ENCODE results near the gene ITGAD.

ITGAD gene

DNA sequence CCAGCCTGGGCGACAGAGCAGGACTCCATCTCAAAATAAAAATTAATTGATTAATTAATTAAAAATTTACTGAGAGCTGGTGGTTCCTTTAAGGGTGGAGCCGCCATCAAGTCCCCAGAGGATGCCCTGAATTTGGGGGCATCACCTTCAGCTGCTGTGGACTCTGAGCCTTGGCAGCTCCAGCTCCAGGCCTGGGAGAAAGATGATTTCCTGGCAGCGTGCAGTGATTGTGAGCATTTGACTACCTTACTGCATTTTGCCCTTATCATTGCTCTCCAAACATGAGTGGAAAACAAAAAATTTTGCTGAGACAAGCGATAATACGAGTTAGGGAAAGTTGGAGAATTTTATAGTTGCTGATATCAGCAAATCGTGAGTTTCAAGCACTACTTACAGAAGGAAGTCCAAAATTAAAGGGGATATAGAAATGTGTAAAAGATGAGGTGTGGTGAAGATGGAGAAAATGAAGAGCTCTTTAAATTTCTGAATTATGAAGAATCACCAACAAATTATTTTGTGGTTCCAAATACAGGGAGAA lies 2.6 kb upstream of the ITGAD start:
- WGBS, result 90% methylated on average over 5 of the region's 6 CpGs
- no peaks in the 10 kb centered on the region for H3K4me1 ChIP-seq (ENCODE audit: insufficient read depth, low read length)

GRCh38 chr16:31395647-31396046 lies 2.5 kb downstream of the ITGAD start:
- no peak overlapping the region for H3K4me3 ChIP-seq (ENCODE audit: low read length)
- no peak overlapping the region for H3K9ac ChIP-seq (ENCODE audit: low read depth, low read length)
- H3K27ac ChIP-seq (ENCODE audit: low read depth, low read length), result no peak overlapping the region
- no peaks in the 10 kb centered on the region for H3K27me3 ChIP-seq (ENCODE audit: insufficient read depth, low read length)
- WGBS, result 97% methylated on average over 5 of the region's 6 CpGs
- H3K36me3 ChIP-seq (ENCODE audit: insufficient read depth, low read length), result no peaks in the 10 kb centered on the region
- H3K9me3 ChIP-seq (ENCODE audit: insufficient read depth, low read depth, low read length), result no peaks in the 10 kb centered on the region
- H3K4me1 ChIP-seq (ENCODE audit: insufficient read depth, low read length), result no peaks in the 10 kb centered on the region

More for the DNA sequence above, 2.6 kb upstream of the ITGAD start:
- Histone ChIP-seq H3K9ac (ENCODE audit: low read depth, low read length) (no peak overlapping the region), H3K27ac (ENCODE audit: low read depth, low read length) (no peak overlapping the region), H3K36me3 (ENCODE audit: insufficient read depth, low read length) (no peaks in the 10 kb centered on the region), H3K4me3 (ENCODE audit: low read length) (no peak overlapping the region), H3K9me3 (ENCODE audit: insufficient read depth, low read depth, low read length) (no peaks in the 10 kb centered on the region), H3K27me3 (ENCODE audit: insufficient read depth, low read length) (no peaks in the 10 kb centered on the region)

DNA sequence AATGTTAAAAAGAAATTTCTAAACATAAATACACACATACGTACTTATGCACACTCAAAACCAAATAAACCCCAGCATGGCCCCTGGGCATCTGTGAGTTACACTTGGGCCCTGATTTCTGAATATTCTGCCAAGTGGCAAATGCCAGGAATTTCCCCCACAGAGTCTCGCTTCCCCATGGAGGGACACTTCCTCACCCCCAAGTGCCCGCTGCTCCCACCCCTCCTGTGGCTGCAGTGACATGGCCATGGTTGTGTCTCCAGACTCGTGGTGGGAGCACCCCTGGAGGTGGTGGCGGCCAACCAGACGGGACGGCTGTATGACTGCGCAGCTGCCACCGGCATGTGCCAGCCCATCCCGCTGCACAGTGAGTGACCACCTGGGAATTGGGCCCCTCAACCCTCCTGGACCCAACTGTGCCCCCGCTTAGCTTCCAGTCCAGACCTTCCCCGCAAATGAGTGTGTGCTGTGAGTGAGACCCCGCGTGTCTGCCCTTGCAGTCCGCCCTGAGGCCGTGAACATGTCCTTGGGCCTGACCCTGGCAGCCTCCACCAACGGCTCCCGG lies 4.0 kb downstream of the ITGAD start:
- Histone ChIP-seq H3K9me3 (ENCODE audit: insufficient read depth, low read depth, low read length) (no peaks in the 10 kb centered on the region), H3K27ac (ENCODE audit: low read depth, low read length) (no peak overlapping the region), H3K4me3 (ENCODE audit: low read length) (no peak overlapping the region), H3K9ac (ENCODE audit: low read depth, low read length) (no peak overlapping the region), H3K27me3 (ENCODE audit: insufficient read depth, low read length) (no peaks in the 10 kb centered on the region), H3K36me3 (ENCODE audit: insufficient read depth, low read length) (no peaks in the 10 kb centered on the region), H3K4me1 (ENCODE audit: insufficient read depth, low read length) (no peaks in the 10 kb centered on the region)
- WGBS, result 88% methylated on average over 18 of the region's 18 CpGs

GRCh38 chr16:31397701-31398100 lies 4.6 kb downstream of the ITGAD start:
- WGBS, result 78% methylated on average over 9 of the region's 9 CpGs
- Histone ChIP-seq H3K27me3 (ENCODE audit: insufficient read depth, low read length) (no peaks in the 10 kb centered on the region), H3K27ac (ENCODE audit: low read depth, low read length) (no peak overlapping the region), H3K9me3 (ENCODE audit: insufficient read depth, low read depth, low read length) (no peaks in the 10 kb centered on the region), H3K4me3 (ENCODE audit: low read length) (no peak overlapping the region), H3K9ac (ENCODE audit: low read depth, low read length) (no peak overlapping the region), H3K4me1 (ENCODE audit: insufficient read depth, low read length) (no peaks in the 10 kb centered on the region), H3K36me3 (ENCODE audit: insufficient read depth, low read length) (no peaks in the 10 kb centered on the region)

GRCh38 chr16:31400191-31400590 lies 7.1 kb downstream of the ITGAD start:
- Histone ChIP-seq H3K4me1 (ENCODE audit: insufficient read depth, low read length) (no peaks in the 10 kb centered on the region), H3K27me3 (ENCODE audit: insufficient read depth, low read length) (no peaks in the 10 kb centered on the region), H3K9ac (ENCODE audit: low read depth, low read length) (no peak overlapping the region), H3K4me3 (ENCODE audit: low read length) (no peak overlapping the region), H3K9me3 (ENCODE audit: insufficient read depth, low read depth, low read length) (no peaks in the 10 kb centered on the region), H3K36me3 (ENCODE audit: insufficient read depth, low read length) (no peaks in the 10 kb centered on the region), H3K27ac (ENCODE audit: low read depth, low read length) (no peak overlapping the region)
- WGBS, result 89% methylated on average over 2 of the region's 2 CpGs

- Histone ChIP-seq H3K4me1 (ENCODE audit: insufficient read depth, low read length) (no peaks in the 10 kb centered on the region), H3K9ac (ENCODE audit: low read depth, low read length) (no peak overlapping the region), H3K4me3 (ENCODE audit: low read length) (no peak overlapping the region), H3K36me3 (ENCODE audit: insufficient read depth, low read length) (no peaks in the 10 kb centered on the region), H3K9me3 (ENCODE audit: insufficient read depth, low read depth, low read length) (no peaks in the 10 kb centered on the region), H3K27ac (ENCODE audit: low read depth, low read length) (no peak overlapping the region), H3K27me3 (ENCODE audit: insufficient read depth, low read length) (no peaks in the 10 kb centered on the region)
- WGBS, result 89% methylated on average over 10 of the region's 11 CpGs
Measured at GRCh38 chr16:31401436-31401835, 8.3 kb downstream of the ITGAD start.

DNA sequence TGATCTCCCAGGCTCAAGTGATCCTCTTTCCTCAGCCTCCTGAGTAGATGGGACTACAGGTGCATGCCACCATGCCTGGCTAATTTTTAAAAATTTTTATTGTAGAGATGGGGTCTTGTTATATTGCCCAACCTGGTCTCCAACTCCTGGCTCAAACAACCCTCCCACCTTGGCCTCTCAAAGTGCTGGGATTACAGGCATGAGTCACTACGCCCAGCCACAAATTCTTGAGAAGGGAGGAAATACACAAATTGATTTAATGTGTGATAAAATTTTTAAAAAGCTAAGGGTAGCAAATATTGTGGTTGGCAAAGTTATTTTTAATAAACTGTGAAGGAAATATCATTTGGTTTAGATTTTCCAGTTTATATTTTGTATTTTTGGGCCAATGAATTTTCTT lies 9.6 kb downstream of the ITGAD start:
- Histone ChIP-seq H3K9me3 (ENCODE audit: insufficient read depth, low read depth, low read length) (no peaks in the 10 kb centered on the region), H3K9ac (ENCODE audit: low read depth, low read length) (no peak overlapping the region), H3K4me3 (ENCODE audit: low read length) (no peak overlapping the region), H3K36me3 (ENCODE audit: insufficient read depth, low read length) (no peaks in the 10 kb centered on the region), H3K27ac (ENCODE audit: low read depth, low read length) (no peak overlapping the region), H3K27me3 (ENCODE audit: insufficient read depth, low read length) (no peaks in the 10 kb centered on the region), H3K4me1 (ENCODE audit: insufficient read depth, low read length) (no peaks in the 10 kb centered on the region)
- WGBS, result 91% methylated on average over 1 of the region's 1 CpG

DNA sequence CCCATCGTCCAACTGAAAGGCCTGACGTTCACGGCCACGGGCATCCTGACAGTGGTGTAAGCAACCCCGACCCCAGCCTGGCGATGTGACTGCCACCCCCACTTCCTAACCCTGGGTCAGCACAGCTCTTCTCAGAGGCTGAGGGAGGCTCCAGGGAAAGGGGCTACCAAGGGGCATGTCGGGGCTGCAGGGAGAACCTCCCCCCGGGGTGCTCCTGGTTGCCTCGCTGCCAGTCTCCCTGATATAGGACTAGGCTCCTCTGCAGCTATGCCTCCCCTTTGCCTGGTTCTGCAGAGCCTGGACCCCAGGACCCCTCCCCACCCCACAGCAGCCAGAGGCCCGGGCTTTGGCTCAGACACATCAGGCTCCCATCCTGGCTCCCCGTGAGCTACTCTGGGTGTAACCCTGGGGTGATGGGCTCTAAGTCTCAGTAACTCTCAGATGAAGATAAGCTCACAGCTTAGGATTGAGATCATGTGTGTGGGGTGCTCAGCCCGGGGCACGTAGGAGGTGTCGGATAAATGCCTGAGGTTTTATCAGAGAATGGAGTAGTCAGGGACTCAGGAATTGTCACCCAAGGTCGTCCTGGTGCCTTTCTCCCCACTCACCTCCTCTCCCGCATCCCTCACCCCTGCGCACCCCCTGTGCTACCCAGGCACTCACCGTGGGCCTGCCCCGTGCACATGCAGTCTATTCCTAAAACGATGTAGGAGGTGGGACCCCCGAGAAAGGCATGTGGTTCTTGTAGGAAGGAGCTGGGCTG lies 10.6 kb downstream of the ITGAD start:
- H3K4me3 ChIP-seq (ENCODE audit: low read length), result no peak overlapping the region
- WGBS, result 93% methylated on average over 21 of the region's 21 CpGs
- H3K4me1 ChIP-seq (ENCODE audit: insufficient read depth, low read length), result no peaks in the 10 kb centered on the region
- H3K36me3 ChIP-seq (ENCODE audit: insufficient read depth, low read length), result no peaks in the 10 kb centered on the region
- H3K27me3 ChIP-seq (ENCODE audit: insufficient read depth, low read length), result no peaks in the 10 kb centered on the region
- no peak overlapping the region for H3K27ac ChIP-seq (ENCODE audit: low read depth, low read length)
- no peaks in the 10 kb centered on the region for H3K9me3 ChIP-seq (ENCODE audit: insufficient read depth, low read depth, low read length)
- H3K9ac ChIP-seq (ENCODE audit: low read depth, low read length), result no peak overlapping the region

DNA sequence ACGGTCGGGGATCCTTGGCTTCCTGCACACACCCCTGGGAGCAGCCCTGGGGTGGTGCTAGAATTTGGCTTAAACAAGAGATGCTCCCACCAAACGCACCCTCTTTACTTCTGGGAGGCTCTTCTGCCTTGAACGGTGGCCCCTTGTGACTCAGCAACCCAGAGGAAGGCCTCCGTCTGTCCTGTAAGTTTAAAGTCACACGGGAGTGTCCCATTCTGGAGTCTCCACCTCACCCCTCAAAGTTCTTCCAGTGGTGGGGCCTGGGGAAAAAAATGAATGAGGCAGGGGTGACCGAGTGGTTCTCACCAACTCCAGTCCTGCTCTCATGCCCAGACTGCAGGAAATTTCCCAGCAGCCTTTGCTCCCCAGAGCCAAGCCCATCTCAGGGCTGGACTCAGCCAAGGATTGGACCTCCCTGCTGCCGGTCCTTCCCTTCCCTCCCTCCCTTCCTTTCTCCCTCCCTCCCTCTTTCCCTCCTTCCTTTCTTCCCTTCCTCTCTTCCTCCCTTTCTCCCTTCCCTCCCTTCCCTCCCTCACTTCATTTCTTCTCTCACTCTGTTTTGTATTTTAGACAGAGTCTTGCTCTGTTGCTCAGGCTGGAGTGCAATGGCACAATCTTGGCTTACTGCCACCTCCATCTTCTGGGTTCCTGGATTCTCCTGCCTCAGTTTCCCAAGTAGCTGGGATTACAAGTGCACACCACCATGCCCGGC lies 11.4 kb downstream of the ITGAD start:
- H3K36me3 ChIP-seq (ENCODE audit: insufficient read depth, low read length), result no peaks in the 10 kb centered on the region
- H3K4me3 ChIP-seq (ENCODE audit: low read length), result no peak overlapping the region
- no peaks in the 10 kb centered on the region for H3K4me1 ChIP-seq (ENCODE audit: insufficient read depth, low read length)
- no peak overlapping the region for H3K9ac ChIP-seq (ENCODE audit: low read depth, low read length)
- H3K27ac ChIP-seq (ENCODE audit: low read depth, low read length), result no peak overlapping the region
- H3K27me3 ChIP-seq (ENCODE audit: insufficient read depth, low read length), result no peaks in the 10 kb centered on the region
- H3K9me3 ChIP-seq (ENCODE audit: insufficient read depth, low read depth, low read length), result no peaks in the 10 kb centered on the region
- WGBS, result 87% methylated on average over 8 of the region's 9 CpGs

- Histone ChIP-seq H3K9ac (ENCODE audit: low read depth, low read length) (no peak overlapping the region), H3K27ac (ENCODE audit: low read depth, low read length) (no peak overlapping the region), H3K4me1 (ENCODE audit: insufficient read depth, low read length) (no peaks in the 10 kb centered on the region), H3K9me3 (ENCODE audit: insufficient read depth, low read depth, low read length) (no peaks in the 10 kb centered on the region), H3K36me3 (ENCODE audit: insufficient read depth, low read length) (no peaks in the 10 kb centered on the region), H3K27me3 (ENCODE audit: insufficient read depth, low read length) (no peaks in the 10 kb centered on the region), H3K4me3 (ENCODE audit: low read length) (no peak overlapping the region)
- WGBS, result 86% methylated on average over 8 of the region's 8 CpGs
Measured at GRCh38 chr16:31407406-31407805, 14.3 kb downstream of the ITGAD start.

- Histone ChIP-seq H3K9ac (ENCODE audit: low read depth, low read length) (no peak overlapping the region), H3K27me3 (ENCODE audit: insufficient read depth, low read length) (no peaks in the 10 kb centered on the region), H3K4me3 (ENCODE audit: low read length) (no peak overlapping the region), H3K36me3 (ENCODE audit: insufficient read depth, low read length) (no peaks in the 10 kb centered on the region), H3K9me3 (ENCODE audit: insufficient read depth, low read depth, low read length) (no peaks in the 10 kb centered on the region), H3K4me1 (ENCODE audit: insufficient read depth, low read length) (no peaks in the 10 kb centered on the region), H3K27ac (ENCODE audit: low read depth, low read length) (no peak overlapping the region)
- WGBS, result 80% methylated on average over 3 of the region's 3 CpGs
Measured at GRCh38 chr16:31409433-31409832, 16.3 kb downstream of the ITGAD start.
